ENCODE measurements around the gene COLEC12. TPM values are rescaled to one million over a fixed set of nuclear protein-coding genes. Genes with fewer than 3 reads are reported as not detected.

Gene COLEC12
- total RNA-seq, 1 donor from 2014 or later = 7.3 TPM

DNA sequence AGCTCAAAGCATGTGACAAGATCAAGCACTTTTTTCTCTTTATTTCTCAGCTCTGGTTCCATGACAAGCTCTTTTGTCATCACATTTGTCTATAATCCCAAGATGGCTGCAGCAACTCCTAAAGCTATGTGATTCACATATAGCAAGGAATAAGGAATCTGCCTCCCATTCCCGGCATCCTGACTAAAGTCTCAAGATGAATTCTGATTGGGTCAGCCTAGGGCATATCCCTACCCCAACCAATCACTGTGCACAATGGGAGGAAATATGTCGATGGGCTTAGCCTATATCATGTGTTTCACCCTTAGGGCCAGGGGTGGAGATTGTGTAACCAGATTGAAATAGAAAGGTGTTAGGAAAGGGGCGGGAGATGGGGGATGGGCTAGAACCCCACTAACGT is 23.1 kb upstream of the COLEC12 start:
- no peak overlapping the region for H3K27ac ChIP-seq (replicated peaks)
- H3K4me1 ChIP-seq = peaks cover 11% of the 10 kb centered on the region
- TF ChIP-seq, protein P1, sequence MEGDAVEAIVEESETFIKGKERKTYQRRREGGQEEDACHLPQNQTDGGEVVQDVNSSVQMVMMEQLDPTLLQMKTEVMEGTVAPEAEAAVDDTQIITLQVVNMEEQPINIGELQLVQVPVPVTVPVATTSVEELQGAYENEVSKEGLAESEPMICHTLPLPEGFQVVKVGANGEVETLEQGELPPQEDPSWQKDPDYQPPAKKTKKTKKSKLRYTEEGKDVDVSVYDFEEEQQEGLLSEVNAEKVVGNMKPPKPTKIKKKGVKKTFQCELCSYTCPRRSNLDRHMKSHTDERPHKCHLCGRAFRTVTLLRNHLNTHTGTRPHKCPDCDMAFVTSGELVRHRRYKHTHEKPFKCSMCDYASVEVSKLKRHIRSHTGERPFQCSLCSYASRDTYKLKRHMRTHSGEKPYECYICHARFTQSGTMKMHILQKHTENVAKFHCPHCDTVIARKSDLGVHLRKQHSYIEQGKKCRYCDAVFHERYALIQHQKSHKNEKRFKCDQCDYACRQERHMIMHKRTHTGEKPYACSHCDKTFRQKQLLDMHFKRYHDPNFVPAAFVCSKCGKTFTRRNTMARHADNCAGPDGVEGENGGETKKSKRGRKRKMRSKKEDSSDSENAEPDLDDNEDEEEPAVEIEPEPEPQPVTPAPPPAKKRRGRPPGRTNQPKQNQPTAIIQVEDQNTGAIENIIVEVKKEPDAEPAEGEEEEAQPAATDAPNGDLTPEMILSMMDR (IDR thresholded peaks at IDR 0.05; ENCODE audit: borderline replicate concordance) = no peak
- DNase-seq = no peak
- intact Hi-C loops (cut with micrococcal nuclease) = no loop called here
- no peak overlapping the region for H3K4me3 ChIP-seq
- H3K36me3 ChIP-seq = no peaks in the 10 kb centered on the region
- peaks cover 13% of the 10 kb centered on the region for H3K27me3 ChIP-seq (ENCODE audit: low read depth)
- H3K9me3 ChIP-seq (replicated peaks) = no peaks in the 10 kb centered on the region

DNA sequence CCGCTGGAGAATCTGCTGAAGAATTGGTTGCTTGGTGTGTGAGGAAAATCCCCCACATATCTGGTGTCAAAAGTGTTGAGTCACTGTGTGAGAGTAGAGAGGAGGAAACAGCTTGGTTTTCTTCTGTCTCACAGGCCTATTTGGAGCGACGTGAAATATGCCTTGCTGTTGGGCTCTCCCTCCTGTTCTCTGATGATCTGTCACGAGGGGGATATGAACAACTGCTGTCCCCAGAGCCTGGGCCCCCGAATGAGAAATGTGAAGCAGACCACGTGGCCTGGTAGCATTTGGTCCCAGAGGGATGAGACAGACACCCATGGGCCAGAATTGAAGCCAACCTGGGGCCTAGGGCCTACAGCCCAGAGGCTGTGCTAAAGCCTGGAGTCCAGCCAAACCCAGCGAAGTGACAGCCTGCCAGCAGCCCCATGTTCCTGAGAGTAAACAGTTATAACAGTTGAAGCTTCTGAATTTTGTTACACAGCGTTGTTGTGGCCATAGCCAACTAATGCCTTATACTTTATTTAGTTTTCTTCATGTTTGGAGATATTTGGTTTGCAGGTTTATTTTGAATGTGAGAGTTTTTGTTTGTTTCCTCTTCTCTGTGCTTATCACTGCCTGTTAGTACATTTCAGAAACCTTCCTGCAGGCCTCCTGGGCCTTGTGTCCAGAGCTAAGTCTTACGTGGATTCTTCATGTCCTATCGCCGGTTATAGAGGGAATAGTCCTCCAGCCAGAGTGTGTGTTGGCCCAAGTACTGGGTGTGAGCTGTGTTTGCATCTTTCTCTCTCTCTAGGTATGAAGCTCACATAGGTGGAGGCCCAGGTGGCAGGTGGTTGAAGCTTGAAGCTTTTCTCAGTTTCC is 18.7 kb upstream of the COLEC12 start:
- intact Hi-C loops (cut with micrococcal nuclease) = no loop called here
- no peak overlapping the region for H3K4me3 ChIP-seq
- peak; percentile 63 for DNase-seq
- peaks cover 11% of the 10 kb centered on the region for H3K4me1 ChIP-seq
- TF ChIP-seq, protein P1 (IDR thresholded peaks at IDR 0.05; ENCODE audit: borderline replicate concordance) = no peak
- no peaks in the 10 kb centered on the region for H3K9me3 ChIP-seq (replicated peaks)
- H3K27ac ChIP-seq (replicated peaks) = peak overlapping the region; percentile 59
- no peaks in the 10 kb centered on the region for H3K36me3 ChIP-seq
- H3K27me3 ChIP-seq (ENCODE audit: low read depth) = no peaks in the 10 kb centered on the region

DNA sequence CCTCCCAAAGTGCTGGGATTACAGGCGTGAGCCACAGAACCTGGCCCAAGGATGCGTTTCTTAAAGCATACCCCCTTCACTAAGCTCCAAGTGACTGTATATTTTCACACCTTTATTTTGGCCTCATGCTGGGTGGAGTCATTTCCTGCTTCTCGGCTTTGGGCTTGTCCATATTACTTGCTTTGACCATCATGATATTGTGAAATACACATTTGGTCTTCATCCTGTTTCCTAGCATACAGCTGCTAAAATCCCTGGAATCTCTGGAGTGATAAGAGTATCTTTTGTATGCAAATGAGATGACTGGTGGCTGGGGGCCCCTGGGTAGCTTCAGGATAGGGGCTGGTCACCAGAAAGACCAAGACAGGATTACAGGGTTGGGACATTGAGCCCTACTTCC is 17.6 kb upstream of the COLEC12 start:
- Histone ChIP-seq H3K9me3 (replicated peaks) (no peaks in the 10 kb centered on the region), H3K4me3 (no peak overlapping the region), H3K27me3 (ENCODE audit: low read depth) (no peaks in the 10 kb centered on the region), H3K36me3 (no peaks in the 10 kb centered on the region), H3K27ac (replicated peaks) (no peak overlapping the region), H3K4me1 (peaks cover 11% of the 10 kb centered on the region)
- DNase-seq = no peak
- intact Hi-C loops (cut with micrococcal nuclease) = no loop called here
- TF ChIP-seq, protein P1 (IDR thresholded peaks at IDR 0.05; ENCODE audit: borderline replicate concordance) = no peak

DNA sequence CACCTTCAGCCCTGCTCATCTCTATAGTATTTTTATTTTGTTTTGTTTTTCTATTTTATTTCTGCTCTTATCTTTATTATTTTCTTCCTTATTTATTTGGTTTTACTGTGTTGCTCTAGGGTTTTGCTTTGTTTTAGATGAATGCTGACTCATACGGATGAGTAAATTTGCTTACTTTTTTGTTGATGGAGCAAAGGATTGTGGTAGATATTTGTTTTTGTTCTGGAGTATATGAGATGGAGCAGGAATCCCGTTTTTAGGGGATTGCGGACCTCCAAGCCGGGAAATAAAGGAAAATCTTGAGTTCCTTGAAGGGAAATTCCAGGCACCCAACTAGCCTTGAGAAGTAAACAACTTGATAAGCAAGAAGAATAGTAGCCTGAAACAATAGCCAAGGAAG is 15.3 kb upstream of the COLEC12 start:
- TF ChIP-seq, protein P1 (IDR thresholded peaks at IDR 0.05; ENCODE audit: borderline replicate concordance) = no peak

DNA sequence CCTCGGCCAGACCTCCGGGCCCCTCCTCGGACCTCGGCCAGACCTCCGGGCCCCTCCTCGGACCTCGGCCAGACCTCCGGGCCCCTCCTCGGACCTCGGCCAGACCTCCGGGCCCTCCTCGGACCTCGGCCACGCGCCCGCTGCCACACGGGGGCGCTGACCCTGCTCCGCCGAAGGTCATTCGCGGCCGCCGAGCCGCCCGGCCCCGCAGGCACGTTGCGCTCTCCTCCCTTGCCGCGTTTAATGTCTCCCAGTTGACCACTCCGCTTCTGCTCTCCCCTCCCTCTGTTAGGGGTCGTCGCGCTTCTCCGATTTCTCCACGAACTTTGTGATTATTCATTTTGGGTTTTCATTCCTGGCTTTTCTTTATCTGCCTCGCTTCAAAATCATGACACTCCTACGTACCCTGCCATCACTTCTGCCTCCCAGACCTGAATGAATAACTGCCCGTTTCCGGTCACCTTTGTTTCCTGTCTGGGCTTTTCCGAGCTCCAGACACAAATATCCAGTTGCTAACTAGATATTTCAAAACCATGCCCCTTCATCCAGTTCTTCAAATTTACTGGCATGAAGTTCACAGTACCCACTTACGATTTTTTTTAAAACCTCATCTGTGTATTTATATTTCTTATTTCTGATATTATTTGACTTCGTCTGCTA is 14.8 kb upstream of the COLEC12 start:
- TF ChIP-seq, protein P1 (IDR thresholded peaks at IDR 0.05; ENCODE audit: borderline replicate concordance) = no peak

More for the DNA sequence above, 15.3 kb upstream of the COLEC12 start:
- no peak overlapping the region for H3K4me3 ChIP-seq
- intact Hi-C loops (cut with micrococcal nuclease) = no loop called here
- H3K36me3 ChIP-seq = no peaks in the 10 kb centered on the region
- DNase-seq = no peak
- H3K27ac ChIP-seq (replicated peaks) = no peak overlapping the region
- no peaks in the 10 kb centered on the region for H3K27me3 ChIP-seq (ENCODE audit: low read depth)
- H3K4me1 ChIP-seq = peaks cover 11% of the 10 kb centered on the region
- no peaks in the 10 kb centered on the region for H3K9me3 ChIP-seq (replicated peaks)

More for the DNA sequence above, 14.8 kb upstream of the COLEC12 start:
- no peaks in the 10 kb centered on the region for H3K9me3 ChIP-seq (replicated peaks)
- no peaks in the 10 kb centered on the region for H3K27me3 ChIP-seq (ENCODE audit: low read depth)
- H3K4me3 ChIP-seq = no peak overlapping the region
- no peaks in the 10 kb centered on the region for H3K36me3 ChIP-seq
- DNase-seq = no peak
- intact Hi-C loops (cut with micrococcal nuclease) = no loop called here
- no peak overlapping the region for H3K27ac ChIP-seq (replicated peaks)
- peaks cover 11% of the 10 kb centered on the region for H3K4me1 ChIP-seq
